ENCODE results near the gene OVAAL.

Gene OVAAL

DNA sequence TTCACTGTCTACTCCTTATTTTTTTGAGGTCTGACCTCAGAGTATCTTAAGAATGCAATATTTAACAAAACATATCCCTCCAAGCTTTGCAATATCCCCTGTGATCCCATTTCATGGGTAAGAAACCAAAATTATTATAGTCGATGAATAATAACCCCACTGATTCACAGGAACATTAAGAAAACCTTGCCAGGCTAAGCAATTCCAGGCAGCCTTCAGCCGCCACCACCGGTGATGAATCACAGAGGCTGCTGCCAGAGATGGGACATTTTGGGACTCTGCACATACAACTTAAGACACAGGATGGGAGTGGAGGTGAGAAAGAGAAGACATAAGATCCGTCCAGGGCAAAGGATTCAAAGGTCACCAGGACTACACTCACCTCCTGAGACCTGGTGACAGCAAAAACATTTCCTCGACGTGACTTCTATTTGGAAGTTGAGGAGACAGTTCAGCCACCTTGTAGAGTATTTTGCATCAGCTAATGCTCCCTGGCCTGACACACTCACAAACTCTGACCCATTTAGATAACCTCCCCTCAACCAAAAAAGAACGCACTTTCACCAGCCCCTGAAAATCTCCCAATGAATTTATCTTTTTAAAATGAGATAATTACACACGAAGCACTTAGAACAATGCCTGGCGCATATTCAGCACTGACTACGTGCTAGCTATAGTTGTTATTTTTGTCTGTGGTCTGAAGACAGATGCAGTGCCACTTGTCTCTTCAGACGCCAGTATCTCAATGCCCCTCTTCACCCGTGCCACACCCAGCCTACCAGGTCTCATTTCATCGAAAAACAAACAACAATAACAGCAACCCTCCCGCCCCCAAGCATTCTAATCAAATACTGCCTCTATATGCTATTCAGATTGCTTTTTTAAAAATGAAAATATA, 17.8 kb upstream of the OVAAL start (continued):
- TF ChIP-seq ZNF548 (tag by site-specific recombination; IDR thresholded peaks at IDR 0.05) (no peak), ZNF248 (tag by site-specific recombination; IDR thresholded peaks at IDR 0.05) (no peak), ZNF16 (tag by site-specific recombination; IDR thresholded peaks at IDR 0.05; ENCODE audit: low read depth) (no peak), ZNF707 (tag by site-specific recombination; IDR thresholded peaks at IDR 0.05) (no peak), GLIS2 (tag by site-specific recombination; IDR thresholded peaks at IDR 0.05) (no peak), SETDB1 (IDR thresholded peaks at IDR 0.05; ENCODE audit: insufficient read length, low read length) (no peak), ZNF394 (tag by site-specific recombination; IDR thresholded peaks at IDR 0.05; ENCODE audit: borderline replicate concordance) (no peak)
- TF ChIP-seq, protein P1, sequence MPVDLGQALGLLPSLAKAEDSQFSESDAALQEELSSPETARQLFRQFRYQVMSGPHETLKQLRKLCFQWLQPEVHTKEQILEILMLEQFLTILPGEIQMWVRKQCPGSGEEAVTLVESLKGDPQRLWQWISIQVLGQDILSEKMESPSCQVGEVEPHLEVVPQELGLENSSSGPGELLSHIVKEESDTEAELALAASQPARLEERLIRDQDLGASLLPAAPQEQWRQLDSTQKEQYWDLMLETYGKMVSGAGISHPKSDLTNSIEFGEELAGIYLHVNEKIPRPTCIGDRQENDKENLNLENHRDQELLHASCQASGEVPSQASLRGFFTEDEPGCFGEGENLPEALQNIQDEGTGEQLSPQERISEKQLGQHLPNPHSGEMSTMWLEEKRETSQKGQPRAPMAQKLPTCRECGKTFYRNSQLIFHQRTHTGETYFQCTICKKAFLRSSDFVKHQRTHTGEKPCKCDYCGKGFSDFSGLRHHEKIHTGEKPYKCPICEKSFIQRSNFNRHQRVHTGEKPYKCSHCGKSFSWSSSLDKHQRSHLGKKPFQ (tag by site-specific recombination; IDR thresholded peaks at IDR 0.05) = no peak
- TF ChIP-seq, protein P2, sequence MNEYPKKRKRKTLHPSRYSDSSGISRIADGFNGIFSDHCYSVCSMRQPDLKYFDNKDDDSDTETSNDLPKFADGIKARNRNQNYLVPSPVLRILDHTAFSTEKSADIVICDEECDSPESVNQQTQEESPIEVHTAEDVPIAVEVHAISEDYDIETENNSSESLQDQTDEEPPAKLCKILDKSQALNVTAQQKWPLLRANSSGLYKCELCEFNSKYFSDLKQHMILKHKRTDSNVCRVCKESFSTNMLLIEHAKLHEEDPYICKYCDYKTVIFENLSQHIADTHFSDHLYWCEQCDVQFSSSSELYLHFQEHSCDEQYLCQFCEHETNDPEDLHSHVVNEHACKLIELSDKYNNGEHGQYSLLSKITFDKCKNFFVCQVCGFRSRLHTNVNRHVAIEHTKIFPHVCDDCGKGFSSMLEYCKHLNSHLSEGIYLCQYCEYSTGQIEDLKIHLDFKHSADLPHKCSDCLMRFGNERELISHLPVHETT (tag by site-specific recombination; IDR thresholded peaks at IDR 0.05) = no peak

DNA sequence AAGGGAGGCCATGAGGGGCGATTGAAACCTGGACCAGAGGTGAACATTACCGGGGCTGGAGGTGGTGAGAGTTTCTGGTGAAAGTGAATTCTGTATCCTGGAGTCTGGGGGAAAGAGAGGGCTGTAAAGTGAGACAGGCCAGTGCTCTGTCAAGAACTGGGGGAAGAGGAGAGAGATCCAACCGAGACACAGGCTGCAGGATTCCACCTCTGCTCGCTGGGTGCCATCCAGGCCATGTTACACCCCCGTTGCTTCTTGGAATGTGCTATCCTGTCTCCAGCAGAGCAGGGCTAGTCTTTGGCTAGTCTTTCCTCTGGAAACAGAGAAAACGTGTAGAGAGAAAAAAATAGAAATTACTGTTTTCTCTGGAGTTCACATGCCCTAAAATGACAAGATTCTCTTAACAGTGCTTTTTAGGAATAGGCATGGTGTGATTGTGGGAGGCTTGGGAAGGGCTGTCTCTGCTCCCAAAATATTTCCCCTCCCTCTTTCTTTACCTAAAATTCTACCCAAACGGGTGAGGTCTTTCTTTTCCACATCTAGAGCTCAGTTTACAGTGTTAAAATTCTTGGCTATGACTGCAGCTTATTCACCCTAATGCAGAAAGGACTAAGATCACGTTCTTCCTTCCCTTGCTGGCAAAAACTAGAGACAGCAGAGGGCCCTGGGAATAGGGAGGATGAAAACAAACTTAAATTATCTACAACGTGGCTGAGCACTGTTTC, 16.5 kb upstream of the OVAAL start:
- TF ChIP-seq, protein P3, sequence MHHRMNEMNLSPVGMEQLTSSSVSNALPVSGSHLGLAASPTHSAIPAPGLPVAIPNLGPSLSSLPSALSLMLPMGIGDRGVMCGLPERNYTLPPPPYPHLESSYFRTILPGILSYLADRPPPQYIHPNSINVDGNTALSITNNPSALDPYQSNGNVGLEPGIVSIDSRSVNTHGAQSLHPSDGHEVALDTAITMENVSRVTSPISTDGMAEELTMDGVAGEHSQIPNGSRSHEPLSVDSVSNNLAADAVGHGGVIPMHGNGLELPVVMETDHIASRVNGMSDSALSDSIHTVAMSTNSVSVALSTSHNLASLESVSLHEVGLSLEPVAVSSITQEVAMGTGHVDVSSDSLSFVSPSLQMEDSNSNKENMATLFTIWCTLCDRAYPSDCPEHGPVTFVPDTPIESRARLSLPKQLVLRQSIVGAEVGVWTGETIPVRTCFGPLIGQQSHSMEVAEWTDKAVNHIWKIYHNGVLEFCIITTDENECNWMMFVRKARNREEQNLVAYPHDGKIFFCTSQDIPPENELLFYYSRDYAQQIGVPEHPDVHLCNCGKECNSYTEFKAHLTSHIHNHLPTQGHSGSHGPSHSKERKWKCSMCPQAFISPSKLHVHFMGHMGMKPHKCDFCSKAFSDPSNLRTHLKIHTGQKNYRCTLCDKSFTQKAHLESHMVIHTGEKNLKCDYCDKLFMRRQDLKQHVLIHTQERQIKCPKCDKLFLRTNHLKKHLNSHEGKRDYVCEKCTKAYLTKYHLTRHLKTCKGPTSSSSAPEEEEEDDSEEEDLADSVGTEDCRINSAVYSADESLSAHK (tag by site-specific recombination; IDR thresholded peaks at IDR 0.05) = no peak
- TF ChIP-seq ZIC2 (tag by site-specific recombination; IDR thresholded peaks at IDR 0.05) = peak; percentile 66; the same call in 1 of the 2 replicates
- TF ChIP-seq, protein P4, sequence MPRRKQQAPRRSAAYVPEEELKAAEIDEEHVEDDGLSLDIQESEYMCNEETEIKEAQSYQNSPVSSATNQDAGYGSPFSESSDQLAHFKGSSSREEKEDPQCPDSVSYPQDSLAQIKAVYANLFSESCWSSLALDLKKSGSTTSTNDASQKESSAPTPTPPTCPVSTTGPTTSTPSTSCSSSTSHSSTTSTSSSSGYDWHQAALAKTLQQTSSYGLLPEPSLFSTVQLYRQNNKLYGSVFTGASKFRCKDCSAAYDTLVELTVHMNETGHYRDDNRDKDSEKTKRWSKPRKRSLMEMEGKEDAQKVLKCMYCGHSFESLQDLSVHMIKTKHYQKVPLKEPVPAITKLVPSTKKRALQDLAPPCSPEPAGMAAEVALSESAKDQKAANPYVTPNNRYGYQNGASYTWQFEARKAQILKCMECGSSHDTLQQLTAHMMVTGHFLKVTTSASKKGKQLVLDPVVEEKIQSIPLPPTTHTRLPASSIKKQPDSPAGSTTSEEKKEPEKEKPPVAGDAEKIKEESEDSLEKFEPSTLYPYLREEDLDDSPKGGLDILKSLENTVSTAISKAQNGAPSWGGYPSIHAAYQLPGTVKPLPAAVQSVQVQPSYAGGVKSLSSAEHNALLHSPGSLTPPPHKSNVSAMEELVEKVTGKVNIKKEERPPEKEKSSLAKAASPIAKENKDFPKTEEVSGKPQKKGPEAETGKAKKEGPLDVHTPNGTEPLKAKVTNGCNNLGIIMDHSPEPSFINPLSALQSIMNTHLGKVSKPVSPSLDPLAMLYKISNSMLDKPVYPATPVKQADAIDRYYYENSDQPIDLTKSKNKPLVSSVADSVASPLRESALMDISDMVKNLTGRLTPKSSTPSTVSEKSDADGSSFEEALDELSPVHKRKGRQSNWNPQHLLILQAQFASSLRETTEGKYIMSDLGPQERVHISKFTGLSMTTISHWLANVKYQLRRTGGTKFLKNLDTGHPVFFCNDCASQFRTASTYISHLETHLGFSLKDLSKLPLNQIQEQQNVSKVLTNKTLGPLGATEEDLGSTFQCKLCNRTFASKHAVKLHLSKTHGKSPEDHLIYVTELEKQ (tag by site-specific recombination; IDR thresholded peaks at IDR 0.05; ENCODE audit: borderline replicate concordance) = no peak
- TF ChIP-seq, protein P5, sequence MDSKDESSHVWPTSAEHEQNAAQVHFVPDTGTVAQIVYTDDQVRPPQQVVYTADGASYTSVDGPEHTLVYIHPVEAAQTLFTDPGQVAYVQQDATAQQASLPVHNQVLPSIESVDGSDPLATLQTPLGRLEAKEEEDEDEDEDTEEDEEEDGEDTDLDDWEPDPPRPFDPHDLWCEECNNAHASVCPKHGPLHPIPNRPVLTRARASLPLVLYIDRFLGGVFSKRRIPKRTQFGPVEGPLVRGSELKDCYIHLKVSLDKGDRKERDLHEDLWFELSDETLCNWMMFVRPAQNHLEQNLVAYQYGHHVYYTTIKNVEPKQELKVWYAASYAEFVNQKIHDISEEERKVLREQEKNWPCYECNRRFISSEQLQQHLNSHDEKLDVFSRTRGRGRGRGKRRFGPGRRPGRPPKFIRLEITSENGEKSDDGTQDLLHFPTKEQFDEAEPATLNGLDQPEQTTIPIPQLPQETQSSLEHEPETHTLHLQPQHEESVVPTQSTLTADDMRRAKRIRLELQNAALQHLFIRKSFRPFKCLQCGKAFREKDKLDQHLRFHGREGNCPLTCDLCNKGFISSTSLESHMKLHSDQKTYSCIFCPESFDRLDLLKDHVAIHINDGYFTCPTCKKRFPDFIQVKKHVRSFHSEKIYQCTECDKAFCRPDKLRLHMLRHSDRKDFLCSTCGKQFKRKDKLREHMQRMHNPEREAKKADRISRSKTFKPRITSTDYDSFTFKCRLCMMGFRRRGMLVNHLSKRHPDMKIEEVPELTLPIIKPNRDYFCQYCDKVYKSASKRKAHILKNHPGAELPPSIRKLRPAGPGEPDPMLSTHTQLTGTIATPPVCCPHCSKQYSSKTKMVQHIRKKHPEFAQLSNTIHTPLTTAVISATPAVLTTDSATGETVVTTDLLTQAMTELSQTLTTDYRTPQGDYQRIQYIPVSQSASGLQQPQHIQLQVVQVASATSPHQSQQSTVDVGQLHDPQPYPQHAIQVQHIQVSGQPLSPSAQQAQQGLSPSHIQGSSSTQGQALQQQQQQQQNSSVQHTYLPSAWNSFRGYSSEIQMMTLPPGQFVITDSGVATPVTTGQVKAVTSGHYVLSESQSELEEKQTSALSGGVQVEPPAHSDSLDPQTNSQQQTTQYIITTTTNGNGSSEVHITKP (tag by site-specific recombination; IDR thresholded peaks at IDR 0.05) = peak; percentile 64
- TF ChIP-seq ZBTB20 (tag by site-specific recombination; IDR thresholded peaks at IDR 0.05) = 0 out of 2 replicates have a peak, but pooled peaks have one; percentile 27
- Histone ChIP-seq H3K36me3 (ENCODE audit: control insufficient read depth in 2 of 2, insufficient read depth in 1 of 2, low read length in 2 of 2) (no peaks in the 10 kb centered on the region), H3K4me3 (ENCODE audit: low read depth, low read length) (no peak overlapping the region), H3K9me3 (ENCODE audit: control insufficient read depth, insufficient read depth, low read depth, low read length) (no peaks in the 10 kb centered on the region), H3K4me1 (ENCODE audit: control insufficient read depth, insufficient read depth, low read length) (no peaks in the 10 kb centered on the region), H3K27ac (ENCODE audit: extremely low read depth, low read depth, low read length) (no peak overlapping the region)
- POLR2A ChIA-PET = no interaction called here
- CTCF ChIA-PET = no interaction called here
